GM21786 (cell line): ENCODE results near the gene AGK.
A peak's percentile ranks its signal among the peaks of the same experiment; 100 is the strongest.

ENCODE experiments used
- ATAC-seq: cut with Tn5 transposase; IDR thresholded peaks from one replicate; pipeline ENCODE4 v1.9.1; 2021; ENCODE audit not compliant: unreplicated experiment

The AGK gene

DNA sequence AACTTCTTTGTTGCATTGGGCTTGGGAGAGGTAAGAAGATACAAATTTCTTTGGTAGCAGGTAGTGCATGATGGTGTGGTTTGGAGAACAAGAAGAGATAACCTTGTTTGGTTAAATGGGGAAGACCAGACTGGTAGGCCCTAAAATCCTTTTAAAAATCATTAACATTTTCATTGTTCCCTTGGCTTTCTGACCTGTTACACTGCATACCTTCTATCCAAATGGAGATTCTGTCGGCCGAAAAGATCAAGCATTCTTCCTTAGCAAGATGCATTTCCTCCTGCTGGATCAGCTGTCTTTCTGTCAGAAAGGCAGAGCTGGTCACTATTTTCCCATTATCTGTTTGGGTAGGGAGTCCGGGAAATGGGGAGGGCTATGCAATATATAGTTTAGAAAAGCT is 33.7 kb downstream of the AGK start:
- ATAC-seq = no peak

DNA sequence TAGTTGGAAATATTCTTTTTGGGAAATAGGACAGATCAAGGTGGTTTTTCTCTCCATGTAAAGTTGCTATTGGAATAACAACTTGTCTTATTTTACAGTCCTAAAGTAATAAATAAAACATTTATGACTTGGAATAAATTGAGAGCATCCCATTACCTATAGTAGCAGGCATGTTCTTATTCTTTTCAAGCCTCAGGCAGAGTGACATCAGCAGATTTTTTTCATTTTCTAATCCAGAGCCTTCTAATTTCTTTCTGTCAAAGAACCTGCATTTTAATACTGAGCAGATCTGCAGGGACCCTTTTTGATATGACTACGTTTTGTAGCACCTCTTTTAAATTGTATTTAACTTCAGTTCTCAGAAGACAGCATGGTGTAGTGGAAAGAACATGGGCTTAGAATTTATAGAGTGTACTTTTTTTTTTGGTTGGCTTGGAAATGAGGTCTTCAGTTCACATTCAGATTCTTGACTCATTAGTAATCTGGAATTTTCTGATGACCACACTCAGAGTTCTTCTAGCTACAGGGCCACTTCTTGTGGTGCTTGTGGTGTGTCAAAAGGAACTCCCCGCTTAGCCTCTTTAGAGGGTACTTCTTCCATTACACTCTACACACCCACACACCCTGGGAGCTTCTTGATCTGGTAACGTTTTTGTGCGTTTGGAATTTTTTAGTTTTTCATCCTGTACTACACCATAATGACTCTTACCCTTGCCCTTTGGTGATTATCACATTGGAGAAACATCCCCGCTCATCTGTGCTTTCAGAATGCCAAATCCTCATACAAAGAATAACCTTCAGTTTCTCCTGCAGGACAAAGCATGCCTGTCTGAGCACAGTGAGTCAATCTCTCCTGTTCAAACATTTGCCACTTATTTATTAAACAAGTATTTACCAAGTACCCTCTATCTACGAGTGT is 34.6 kb downstream of the AGK start:
- ATAC-seq = peak; percentile 67

DNA sequence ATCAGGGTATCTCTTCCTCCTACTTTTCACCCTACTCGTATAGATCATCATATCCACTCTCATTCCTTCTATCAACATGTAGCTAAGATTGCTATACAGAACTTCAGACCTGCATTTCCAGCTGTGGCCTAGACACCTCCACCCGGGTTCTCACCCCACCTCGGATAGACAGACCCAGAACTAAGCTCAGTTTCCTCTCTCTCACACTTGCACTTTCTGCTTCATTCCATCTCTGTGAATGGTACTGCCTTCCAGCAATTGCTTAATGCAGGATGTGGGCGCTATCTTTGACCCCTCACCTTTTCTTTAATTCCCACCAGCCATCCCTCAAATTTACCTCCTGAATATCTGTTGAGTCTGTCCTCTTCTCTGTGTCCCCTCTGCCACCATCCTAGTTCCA is 35.7 kb downstream of the AGK start:
- no peak for ATAC-seq

DNA sequence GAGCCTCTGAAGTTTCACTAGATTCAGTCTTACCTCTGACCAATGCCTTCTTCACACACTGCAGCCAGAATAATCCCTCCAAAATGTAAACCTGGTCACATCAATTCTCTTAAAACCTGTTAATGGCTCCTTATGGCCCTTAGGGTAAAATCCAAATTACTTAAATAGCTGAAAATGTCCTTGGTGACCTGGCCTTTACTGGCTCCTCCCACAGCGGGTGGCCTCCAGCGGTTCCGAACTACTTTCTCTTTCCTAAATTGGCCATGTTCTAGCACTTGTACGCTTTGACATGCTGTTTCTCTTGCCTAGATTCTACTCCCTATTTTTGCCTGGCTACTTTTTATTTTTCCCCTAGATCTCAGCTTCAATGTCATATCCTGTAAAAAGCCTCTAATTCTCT is 36.1 kb downstream of the AGK start:
- no peak for ATAC-seq

DNA sequence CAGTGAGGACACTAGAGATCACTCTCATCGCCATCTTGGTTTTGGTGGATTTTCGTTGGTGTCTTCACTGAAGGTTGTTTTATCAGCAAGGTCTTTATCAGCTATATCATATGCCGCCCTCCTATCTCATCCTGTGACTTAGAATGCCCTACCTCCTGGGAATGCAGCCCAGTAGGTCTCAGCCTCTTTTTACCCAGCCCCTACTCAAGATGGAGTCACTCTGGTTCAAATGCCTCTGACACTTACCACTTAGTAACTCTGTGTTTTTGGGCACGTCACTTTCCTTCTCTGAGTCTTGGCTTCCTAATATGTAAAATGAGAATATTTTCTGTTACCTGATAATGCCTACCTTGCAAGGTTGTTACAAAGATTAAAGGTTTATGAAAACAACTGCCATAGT is 37.7 kb downstream of the AGK start:
- no peak for ATAC-seq

DNA sequence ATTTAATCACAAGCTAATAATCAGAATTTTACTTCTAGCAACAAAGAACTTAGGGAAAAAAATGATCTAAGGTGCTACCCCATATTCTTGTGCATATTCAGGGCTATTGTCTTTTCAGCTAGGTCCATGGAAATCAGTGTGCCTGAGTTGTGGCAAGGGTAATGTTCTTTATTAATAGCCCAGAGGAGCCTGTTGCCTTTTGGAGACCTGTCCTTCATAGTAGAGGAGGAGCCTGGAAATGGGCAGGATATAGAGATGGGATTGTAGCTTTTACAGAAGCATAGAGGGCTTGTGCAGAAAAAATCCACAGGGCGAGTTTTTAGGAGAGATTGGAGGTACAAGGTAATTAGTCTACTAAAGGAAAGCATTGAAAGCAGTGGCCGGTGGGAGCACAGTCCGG is 38.9 kb downstream of the AGK start:
- ATAC-seq = no peak

DNA sequence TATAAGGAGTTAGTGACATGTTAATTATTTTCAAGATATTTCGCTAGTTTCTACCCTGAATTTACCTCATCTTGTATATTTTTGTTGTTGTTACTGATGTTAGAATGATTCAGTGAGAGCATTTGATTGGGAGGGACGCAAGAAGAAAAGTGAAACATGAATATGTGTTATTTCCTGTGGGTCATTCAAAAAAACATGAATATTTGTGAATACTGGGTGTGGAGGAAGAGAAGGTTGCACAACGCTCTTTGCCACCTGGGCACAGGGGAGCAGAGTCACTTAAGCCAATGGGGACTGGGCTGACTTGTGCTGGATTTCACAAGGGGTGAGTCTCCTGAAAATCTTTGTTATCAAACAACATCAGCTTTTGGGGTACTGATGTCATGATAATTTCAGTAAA is 39.5 kb downstream of the AGK start:
- no peak for ATAC-seq

DNA sequence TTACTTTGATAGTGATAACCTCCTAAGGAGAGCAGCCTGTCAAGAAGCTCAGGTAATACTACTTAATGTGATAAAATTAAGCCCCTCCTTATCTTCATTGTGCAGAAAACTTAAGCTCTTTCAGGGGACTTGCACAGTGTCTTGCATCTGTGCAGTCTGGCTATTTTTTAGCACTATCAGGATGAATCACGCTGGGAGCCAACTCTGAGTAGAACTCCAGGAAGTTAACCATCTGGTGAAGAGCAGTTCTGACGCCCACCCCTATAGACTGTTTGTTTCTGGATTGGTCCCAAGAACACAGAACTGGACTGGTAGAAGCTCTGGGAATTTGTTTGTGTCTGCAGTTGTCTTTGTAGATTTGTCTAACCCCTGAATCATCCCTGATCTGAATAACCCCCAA is 41.9 kb downstream of the AGK start:
- ATAC-seq = peak; percentile 46

DNA sequence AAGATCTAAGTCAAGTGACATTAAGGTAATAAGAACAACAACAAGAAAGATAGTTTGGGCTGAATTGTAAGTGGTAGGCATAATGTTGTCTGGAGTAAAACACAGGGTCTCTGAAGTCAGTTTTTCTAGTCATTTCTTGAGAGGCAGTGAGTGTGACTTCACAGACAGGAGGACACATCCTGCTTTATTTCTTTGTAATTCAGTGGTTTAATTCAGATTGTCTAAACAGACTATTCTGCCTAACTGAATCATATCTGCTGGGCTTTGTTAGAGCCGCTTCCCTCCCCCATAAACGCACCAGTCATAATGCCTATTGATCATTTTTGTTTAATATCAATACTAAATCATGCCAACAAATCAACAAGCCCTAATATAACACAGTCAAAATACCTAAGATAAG is 46.8 kb downstream of the AGK start:
- no peak for ATAC-seq

DNA sequence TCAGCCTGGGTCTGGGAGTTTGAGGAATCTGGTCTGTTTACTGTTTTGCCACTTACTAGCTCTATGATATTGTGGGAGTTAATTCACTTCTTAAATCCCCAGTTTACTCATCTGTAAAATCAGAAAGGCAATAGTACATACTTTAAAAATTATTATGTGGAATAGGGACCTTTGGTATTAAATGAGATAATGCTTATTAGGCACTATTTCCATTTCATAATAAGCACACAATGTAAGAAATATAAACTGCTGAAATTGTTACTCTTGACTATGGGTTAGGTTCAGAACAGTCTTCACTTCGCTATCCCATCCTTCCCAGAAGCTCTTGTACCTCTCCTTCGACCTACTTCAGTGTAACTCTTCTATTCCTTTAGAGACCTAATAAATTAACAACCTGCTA is 47.2 kb downstream of the AGK start:
- ATAC-seq = no peak

DNA sequence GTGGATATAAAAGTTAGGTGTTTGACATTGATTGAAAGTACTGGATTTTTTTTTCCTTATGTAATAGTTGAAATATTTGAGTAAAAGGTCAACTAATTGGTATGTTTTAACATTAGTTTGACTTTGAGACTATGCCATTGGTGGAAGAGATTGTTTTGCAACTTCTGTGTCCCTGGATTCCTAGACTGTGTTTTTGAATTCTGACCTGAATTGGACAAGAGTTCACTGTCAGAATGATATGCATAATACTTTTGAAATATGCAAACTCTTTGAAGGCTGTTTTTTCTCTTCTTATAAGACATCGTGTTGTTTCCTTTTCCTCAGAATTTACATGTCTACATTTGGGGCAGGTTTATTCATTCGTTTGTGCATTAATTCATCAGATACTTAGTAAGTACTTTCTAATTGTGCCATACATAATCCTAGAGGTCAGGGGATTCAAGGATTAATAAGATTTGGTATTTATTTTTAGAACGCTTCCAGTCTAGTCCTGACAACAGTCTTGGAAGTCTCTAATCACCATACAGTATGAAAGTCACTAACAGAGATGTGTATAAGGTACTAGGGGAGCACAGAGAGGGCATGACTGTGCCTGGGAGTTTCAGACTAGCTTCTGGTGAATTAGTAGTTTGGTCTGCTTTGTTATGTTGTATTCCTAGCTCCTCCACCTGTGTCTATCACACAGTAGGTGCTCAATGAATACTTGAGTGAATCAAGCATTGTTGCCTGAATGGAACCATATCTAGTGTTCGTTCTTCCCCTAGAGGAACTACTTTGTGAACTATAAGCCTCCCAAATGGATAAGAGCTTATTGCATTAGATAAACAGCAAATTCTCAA is 49.2 kb downstream of the AGK start:
- no peak for ATAC-seq

DNA sequence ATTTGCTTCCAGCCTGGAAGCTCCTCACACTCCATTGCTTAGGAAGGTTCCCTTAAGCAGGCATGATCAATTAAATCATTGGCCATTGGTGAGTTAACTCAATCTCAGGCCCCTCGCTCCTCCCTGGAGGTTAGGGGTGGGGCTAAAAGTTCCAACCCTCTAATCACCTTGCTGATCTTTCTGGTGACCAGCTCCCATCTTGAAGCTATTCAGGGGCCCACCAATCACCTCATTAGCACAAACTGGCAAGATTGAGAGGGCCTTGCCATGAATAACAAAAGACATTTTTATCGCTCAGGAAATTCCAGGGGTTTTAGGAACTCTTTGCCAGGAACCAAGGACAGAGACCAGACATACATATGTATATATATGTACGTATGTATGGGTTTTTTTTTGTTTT is 58.4 kb downstream of the AGK start:
- ATAC-seq = no peak

DNA sequence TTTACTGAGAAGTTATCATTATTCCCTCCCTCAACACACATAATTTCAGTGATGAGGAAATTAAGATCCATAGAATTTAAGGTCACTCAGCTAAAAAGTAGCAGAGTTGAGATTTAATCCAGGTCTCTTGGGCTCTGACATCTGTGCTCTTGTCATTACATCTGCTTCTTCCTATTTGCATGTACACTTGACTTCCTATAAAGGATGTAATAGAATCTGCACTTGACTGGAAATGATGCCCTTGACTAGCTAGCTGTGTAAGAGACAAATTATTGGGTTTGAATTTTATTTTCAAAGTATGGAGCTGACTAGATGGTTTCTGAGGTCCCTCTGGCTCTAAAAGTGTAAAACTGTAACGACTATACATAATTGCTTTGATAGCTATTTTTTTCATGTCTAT is 59.5 kb downstream of the AGK start:
- no peak for ATAC-seq

DNA sequence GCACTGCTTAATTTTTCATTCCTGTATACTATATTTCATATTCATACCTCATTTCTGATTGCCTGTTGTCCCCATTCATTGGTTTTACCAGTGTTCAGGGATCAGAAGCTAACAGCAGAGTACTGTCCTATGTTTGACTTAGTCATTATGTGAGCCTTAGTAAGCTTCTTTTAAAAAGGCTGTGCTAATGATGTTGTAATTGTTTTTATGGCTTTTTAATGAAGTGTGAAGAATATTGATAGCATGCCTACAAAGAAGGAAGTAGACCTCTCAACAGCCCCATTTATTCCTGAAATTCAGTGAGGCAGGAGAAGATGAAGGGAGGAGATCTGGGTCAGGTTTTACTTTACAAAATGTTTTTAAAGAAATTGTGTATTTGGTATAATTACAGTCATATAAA is 61.7 kb downstream of the AGK start:
- no peak for ATAC-seq

DNA sequence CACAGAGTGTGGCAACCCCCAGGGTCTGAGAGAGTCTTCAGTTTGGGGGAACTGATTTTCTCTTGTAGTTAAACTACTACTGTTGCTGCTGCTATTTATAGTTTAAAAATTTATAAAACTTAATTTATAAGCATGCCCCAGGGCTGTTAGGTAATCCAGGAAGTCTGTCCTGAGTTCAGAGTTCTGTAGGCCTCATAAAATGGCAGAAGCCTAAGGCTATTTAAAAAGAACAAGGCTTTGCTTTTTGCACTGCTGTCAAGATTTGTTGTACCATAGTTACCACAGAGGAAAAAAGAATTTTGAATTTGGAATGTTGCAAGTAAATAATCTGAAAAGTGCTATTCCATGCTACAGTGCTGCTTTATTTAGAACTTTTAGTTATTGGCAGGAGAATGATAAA is 66.1 kb downstream of the AGK start:
- no peak for ATAC-seq

DNA sequence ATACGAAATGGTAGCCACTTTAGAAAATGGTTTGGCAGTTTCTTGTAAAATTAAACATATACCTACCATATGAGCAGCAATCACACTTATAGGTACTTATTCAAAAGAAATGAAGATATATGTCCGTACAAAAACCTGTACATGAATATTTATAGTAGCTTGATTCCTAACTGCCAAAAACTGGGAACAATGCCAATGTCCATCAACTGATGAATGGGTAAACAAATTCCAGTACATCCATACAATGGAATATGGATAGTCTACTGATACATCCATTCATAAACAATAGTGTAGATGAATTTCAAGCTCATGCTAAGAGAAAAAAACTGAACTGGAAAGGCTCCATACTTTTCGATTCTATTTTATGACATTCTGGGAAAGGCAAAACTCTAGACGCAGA is 68.5 kb downstream of the AGK start:
- no peak for ATAC-seq

DNA sequence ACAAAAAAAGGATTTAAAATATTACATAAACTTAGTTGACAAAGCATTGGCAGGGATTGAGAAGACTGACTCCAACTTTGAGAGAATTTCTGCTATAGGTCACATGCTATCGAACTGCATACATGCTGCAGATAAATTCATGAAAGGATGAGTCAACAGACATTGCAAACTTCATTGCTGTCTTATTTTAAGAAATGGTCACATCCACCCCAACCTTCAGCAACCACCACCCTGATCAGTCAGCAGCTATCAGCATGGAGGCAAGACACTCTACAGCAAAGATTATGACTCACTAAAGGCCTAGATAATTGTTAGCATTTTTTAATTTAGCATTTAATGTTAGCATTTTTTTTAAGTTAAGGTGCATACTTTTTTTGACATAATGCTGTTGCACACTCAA is 73.6 kb downstream of the AGK start:
- ATAC-seq = no peak

DNA sequence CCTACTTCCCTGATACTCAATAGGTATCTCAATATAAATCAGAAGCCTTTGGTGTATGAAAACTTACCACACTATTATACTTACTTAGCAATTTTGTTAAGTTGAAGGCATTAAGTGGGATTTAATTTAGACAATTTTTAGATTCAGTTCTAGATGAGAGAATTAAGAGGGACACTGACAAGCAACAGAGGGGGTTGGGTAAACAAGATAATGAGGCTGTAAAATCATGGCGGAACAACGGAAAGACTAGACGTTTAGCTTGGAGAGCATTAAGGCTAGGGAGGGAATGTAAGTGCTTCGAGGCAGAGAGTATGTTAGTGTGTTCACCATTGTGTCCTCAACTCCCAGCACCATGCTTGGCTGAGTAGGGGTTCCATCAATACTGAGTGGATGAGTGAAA is 79.4 kb downstream of the AGK start:
- ATAC-seq = no peak

DNA sequence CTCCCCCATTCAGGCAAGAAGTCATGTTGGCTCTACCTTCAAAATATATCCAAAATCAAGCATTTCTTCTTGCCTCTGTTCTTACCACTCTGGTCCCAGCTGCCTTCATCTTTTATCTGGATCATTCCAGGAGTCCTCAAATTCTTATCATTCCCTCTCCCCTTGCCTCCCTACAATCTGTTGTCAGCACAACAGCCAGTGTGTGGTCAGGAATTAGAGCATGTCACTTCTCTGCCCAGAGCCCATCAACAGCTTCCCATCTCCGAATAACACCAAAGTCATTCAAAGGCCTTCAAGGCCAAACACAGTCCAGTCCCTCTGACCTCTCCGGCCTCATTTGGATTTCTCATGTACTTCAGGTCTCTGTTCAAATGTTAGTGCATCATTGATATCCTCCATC is 80.3 kb downstream of the AGK start:
- no peak for ATAC-seq

DNA sequence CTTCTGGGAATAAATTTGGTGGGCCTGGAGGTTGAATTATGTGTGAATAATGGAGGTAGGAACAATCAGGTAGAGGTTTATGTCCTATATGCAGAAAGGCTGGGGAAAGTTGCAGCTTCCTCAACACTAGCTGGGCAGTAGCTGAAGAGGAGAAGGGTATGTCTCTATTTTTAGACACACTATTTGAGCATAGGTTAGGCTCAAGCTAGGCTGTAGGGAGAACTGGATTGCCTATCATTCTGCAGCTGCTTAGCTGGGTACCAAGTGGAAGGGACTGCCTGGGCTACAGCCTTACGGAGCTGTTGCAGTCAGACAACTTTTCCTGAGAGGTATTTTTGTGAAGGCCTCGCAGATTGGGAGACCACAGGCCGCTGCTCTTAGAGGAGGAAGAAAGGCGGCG is 82.9 kb downstream of the AGK start:
- ATAC-seq = no peak

DNA sequence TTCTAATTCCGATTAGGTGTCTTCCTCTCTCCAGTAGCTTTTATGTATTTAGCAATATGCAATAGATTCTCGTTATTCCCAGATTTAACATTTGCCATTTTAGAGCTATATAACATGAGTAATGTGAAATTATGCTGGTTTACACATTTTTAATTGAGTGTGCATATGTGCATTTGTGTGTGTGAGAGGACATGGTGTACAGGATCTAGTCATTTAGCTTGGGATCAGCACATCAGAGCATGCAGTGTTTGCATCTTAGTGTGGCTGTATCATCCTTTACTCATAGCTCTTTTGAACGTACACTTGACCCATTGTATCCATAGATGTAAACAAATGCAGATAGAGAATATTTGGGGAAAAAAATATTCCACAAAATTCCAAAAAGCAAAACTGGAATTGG is 84.8 kb downstream of the AGK start:
- no peak for ATAC-seq

DNA sequence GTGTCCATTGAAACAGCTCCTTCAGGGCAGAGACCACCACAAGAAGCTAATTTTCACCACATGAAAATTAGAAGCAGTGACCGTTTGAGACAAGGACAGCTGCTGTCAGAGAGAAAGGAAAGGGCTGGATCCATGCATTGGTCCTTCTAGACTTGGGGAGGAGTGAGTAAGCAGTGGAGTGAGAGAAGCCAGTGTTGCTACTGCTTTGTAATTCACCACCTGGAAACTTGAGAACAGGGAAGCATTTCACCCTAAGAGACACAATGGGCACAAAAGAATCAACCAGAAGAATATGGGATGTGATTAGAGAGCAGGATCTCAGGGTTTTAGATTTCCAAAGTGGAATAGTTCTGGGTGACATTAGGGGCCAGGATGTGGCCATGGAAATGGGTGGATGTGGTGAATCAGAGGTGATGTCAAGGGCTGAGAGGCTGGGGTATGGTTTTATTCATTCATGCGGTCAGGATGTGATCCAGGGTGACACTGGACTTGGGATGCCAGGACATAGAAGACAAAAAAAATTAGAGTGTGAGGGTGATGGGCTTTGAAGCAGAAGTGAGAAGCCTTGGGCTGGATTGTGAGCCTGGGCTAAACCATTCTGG is 89.1 kb downstream of the AGK start:
- ATAC-seq = no peak
